Measurements from ENCODE around the gene HAVCR2.
A peak's percentile ranks its signal among the peaks of the same experiment; 100 is the strongest.

Gene HAVCR2

DNA sequence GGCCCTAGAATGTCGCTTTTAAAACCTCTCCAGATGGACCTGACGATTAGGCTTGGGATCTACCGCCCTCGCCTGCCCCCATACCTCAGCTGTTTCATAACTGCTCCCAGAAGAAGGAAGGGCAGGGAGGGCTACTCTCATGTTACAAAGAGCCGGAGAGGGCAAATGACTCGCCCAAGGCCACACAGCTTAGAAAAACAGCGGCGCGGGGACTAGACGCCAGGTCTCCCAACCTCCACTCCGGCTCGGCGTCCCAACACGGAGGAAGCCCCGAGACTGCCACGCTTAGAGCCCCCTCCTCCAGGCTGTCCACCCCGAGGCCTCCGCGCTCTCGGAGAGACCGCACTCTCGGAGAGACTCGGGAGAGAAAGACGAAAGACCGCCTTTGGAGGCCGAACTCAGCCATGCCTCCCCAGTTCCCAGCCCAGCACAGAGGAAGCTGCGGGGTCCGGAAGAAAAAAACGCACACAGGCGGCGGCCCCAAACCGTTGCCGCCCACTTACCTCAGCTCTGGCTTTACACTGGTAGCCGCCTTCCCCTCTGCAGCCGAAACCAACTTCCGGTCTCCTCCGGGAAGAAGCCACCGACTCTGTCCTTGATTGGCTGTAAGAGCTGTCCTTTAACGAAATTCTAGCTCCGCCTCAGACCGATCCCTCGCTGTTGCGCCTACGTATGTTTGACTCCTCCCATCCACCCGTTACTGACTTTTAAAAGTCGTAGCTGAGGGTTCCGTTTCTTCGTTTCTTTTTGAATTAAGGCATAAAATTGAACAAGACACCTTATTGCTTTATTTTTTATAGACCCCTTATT lies 33.7 kb upstream of the HAVCR2 start, which contains the start of gene MED7:
TSS of gene MED7 (minus strand) at position 549 of the 810 bp plus-strand sequence. CDS start 3,434 bp downstream, outside the sequence.
- TF ChIP-seq, protein P1, sequence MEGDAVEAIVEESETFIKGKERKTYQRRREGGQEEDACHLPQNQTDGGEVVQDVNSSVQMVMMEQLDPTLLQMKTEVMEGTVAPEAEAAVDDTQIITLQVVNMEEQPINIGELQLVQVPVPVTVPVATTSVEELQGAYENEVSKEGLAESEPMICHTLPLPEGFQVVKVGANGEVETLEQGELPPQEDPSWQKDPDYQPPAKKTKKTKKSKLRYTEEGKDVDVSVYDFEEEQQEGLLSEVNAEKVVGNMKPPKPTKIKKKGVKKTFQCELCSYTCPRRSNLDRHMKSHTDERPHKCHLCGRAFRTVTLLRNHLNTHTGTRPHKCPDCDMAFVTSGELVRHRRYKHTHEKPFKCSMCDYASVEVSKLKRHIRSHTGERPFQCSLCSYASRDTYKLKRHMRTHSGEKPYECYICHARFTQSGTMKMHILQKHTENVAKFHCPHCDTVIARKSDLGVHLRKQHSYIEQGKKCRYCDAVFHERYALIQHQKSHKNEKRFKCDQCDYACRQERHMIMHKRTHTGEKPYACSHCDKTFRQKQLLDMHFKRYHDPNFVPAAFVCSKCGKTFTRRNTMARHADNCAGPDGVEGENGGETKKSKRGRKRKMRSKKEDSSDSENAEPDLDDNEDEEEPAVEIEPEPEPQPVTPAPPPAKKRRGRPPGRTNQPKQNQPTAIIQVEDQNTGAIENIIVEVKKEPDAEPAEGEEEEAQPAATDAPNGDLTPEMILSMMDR (conservative IDR thresholded peaks at IDR 0.05), result no peak
- peak; percentile 48; the same call in 1 of the 2 replicates for TF ChIP-seq ZFX (IDR thresholded peaks at IDR 0.05)
- peak within 1 kb of the TSS; percentile 84 for H3K27ac ChIP-seq

DNA sequence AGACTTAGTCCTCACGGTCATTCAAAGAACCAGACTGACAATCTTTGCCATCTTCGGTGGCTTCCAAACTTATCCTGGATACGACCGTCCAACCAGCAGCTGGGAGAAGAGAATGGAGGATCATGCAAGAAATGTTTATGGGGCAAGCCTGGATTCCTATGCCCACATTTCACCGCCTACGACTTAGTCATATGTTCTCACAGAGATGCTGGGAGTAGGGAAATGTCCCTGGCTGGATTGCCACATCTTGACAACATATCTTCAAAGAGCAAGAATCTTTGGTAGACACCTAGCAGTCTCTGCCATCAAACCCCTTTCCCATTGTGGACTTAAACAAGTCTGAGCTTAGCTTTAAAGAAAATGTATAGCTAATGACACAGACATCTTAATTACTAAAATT lies 28.8 kb upstream of the HAVCR2 start:
- TF ChIP-seq ZFX (IDR thresholded peaks at IDR 0.05), result no peak
- TF ChIP-seq, protein P1 (conservative IDR thresholded peaks at IDR 0.05), result no peak

DNA sequence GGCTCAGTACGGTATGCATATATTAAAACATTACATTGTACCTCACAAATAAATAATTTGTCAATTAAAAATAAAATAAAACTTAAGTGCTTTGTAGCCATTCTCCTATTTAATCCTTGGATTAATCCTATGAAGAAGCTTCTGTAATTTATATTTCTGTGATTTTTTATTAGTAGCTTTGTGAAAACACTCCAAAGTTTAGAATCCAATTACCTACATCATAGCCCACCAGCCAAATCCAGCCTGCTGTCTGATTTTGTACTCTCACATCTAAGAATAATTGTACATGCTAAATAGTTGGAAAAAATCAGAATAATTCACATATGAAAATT lies 23.4 kb upstream of the HAVCR2 start:
- H3K27ac ChIP-seq, result no peak overlapping the region
- TF ChIP-seq ZFX (IDR thresholded peaks at IDR 0.05), result no peak
- TF ChIP-seq, protein P1 (conservative IDR thresholded peaks at IDR 0.05), result peak; percentile 53

More for the DNA sequence above, 28.8 kb upstream of the HAVCR2 start:
- no peak overlapping the region for H3K27ac ChIP-seq

DNA sequence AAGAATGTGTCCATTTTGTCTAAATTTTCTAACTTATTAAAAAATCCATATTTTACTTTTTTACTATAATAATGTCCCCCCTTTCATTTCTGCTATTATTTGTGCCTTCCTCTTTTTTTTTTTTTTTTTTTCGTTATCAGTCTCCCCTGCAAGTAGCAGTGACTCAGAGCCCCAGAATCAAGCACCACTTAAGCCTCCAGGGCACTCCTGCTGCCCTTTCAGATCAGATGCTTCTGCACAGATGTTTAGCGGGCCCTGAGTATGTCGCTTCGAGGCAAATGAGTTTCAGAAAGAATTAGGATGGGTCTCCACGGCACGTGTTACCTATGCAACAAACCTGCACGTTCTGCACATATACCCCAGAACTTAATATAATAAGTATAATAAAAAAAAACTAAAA lies 22.1 kb upstream of the HAVCR2 start:
- no peak for TF ChIP-seq ZFX (IDR thresholded peaks at IDR 0.05)
- TF ChIP-seq, protein P1 (conservative IDR thresholded peaks at IDR 0.05), result no peak
- no peak overlapping the region for H3K27ac ChIP-seq

DNA sequence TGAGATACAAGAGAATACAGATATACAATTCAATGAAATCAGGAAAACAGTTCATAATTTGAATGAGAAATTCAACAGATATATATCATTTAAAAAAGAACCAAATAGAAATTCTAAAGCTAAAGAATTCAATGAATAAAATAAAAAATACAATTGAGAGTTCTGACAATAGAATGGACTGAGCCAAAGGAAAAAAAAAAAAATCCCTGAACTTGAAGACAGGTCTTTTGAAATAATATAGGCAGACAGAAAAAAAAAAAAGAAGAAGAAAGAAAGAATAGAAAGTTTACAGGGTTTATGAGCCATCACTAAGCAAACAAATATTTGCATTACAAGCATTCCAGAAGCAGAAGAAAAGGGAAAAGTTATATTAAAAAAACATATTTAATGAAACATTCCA lies 12.9 kb upstream of the HAVCR2 start:
- no peak for TF ChIP-seq ZFX (IDR thresholded peaks at IDR 0.05)
- TF ChIP-seq, protein P1 (conservative IDR thresholded peaks at IDR 0.05), result no peak
- no peak overlapping the region for H3K27ac ChIP-seq

DNA sequence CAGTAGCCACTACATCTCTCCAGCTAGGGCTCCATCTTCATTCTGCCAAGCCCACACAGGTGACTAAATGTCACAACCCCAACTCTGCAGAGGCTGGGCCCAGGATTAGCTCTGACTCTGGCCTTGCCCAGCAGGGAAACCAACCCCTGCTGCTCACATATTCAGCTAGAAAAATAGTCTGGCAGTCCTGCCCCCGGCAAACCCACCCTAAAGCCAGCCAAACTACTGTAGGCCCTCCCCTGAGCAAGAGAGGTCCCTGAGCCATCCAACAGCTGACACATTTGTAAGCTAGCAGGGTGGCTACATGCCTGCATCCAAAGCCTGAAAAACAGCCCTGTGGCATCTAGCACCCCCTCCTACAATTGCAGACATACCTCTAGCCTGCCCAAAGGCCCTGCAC lies 11.3 kb upstream of the HAVCR2 start:
- H3K27ac ChIP-seq, result no peak overlapping the region
- no peak for TF ChIP-seq ZFX (IDR thresholded peaks at IDR 0.05)
- TF ChIP-seq, protein P1 (conservative IDR thresholded peaks at IDR 0.05), result no peak

DNA sequence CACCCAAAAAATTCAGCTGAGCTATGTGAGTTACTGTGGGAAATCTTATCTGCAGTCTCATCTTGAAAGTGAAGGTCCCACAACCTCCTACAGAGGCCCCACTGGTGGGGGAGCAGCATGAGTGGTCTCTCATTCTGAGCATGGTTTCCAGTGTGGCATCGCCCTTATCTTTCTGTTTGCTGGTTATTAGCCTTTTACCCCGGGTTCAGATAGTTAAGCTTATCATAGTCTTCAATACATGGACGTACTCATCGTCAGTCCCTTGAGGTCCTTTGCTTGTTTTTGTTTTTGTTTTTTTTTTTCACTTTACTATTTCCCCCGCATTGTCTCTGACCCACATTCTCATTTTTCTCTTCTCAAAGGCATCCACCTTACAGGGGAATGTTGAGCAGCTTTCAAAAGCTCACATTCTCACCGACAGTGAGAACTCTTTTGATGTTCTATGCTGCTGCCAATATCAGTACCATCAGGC lies 7.7 kb upstream of the HAVCR2 start:
- no peak overlapping the region for H3K27ac ChIP-seq
- no peak for TF ChIP-seq ZFX (IDR thresholded peaks at IDR 0.05)
- TF ChIP-seq, protein P1 (conservative IDR thresholded peaks at IDR 0.05), result no peak

Measured in C4-2B (cell line).